Activated naive CD4-positive, alpha-beta T cell (primary cell): ENCODE results near the gene PCDH9.
"Not testable (repeated sequence)": the region's sequence is repeated elsewhere in the genome, so short reads cannot be mapped to it uniquely, and the experiment has no call there.

Experiments used
- DNase-seq, 4 experiments: peaks; one replicate each; lab custom pipeline; 2025; lab: John Stamatoyannopoulos, UW

Gene PCDH9

GRCh38 chr13:66914155-66914554 is 316.0 kb downstream of the PCDH9 start:
- DNase-seq: no peak

GRCh38 chr13:66911411-66911939 is 318.7 kb downstream of the PCDH9 start:
- no peak for DNase-seq

- DNase-seq: no peak
Measured at GRCh38 chr13:66899955-66900354, 330.2 kb downstream of the PCDH9 start.

GRCh38 chr13:66896933-66897332 is 333.2 kb downstream of the PCDH9 start:
- no peak for DNase-seq

- DNase-seq: no peak
Measured at GRCh38 chr13:66895780-66896179, 334.4 kb downstream of the PCDH9 start.

GRCh38 chr13:66895320-66895719 is 334.8 kb downstream of the PCDH9 start:
- DNase-seq: no peak

GRCh38 chr13:66888698-66889097 is 341.4 kb downstream of the PCDH9 start:
- no peak for DNase-seq

GRCh38 chr13:66887088-66887487 is 343.0 kb downstream of the PCDH9 start:
- no peak for DNase-seq

- no peak for DNase-seq
Measured at GRCh38 chr13:66886264-66886663, 343.9 kb downstream of the PCDH9 start.

GRCh38 chr13:66881170-66881569 is 349.0 kb downstream of the PCDH9 start:
- DNase-seq: not testable (repeated sequence)

GRCh38 chr13:66879988-66880387 is 350.1 kb downstream of the PCDH9 start:
- no peak for DNase-seq

GRCh38 chr13:66875264-66875663 is 354.9 kb downstream of the PCDH9 start:
- DNase-seq: no peak

GRCh38 chr13:66864627-66865026 is 365.5 kb downstream of the PCDH9 start:
- DNase-seq: no peak

GRCh38 chr13:66860878-66861417 is 369.2 kb downstream of the PCDH9 start:
- DNase-seq: no peak

GRCh38 chr13:66859934-66860877 is 369.9 kb downstream of the PCDH9 start:
- DNase-seq: no peak

- DNase-seq: no peak
Measured at GRCh38 chr13:66859078-66859477, 371.1 kb downstream of the PCDH9 start.

- DNase-seq: no peak
Measured at GRCh38 chr13:66858163-66858562, 372.0 kb downstream of the PCDH9 start.

- DNase-seq: no peak
Measured at GRCh38 chr13:66855131-66855530, 375.0 kb downstream of the PCDH9 start.

- no peak for DNase-seq
Measured at GRCh38 chr13:66853564-66853963, 376.6 kb downstream of the PCDH9 start.

- no peak for DNase-seq
Measured at GRCh38 chr13:66849706-66850105, 380.4 kb downstream of the PCDH9 start.

- DNase-seq: no peak
Measured at GRCh38 chr13:66847541-66847940, 382.6 kb downstream of the PCDH9 start.

GRCh38 chr13:66845393-66845792 is 384.7 kb downstream of the PCDH9 start:
- DNase-seq: no peak

GRCh38 chr13:66844933-66845332 is 385.2 kb downstream of the PCDH9 start:
- DNase-seq: no peak
